ENCODE results near the gene BANF2.
"Not testable (repeated sequence)": the region's sequence is repeated elsewhere in the genome, so short reads cannot be mapped to it uniquely, and the experiment has no call there.

Gene BANF2

GRCh38 chr20:17701826-17702225 is 2.1 kb downstream of the BANF2 start:
- H3K4me1 ChIP-seq (ENCODE audit: insufficient read depth, low read length), result no peaks in the 10 kb centered on the region
- no peak overlapping the region for H3K9ac ChIP-seq (ENCODE audit: low read depth, low read length)
- H3K9me3 ChIP-seq (ENCODE audit: control insufficient read depth, insufficient read depth, low read length), result no peaks in the 10 kb centered on the region
- H3K36me3 ChIP-seq (ENCODE audit: insufficient read depth, low read length), result no peaks in the 10 kb centered on the region

GRCh38 chr20:17704589-17705317 is 5.0 kb downstream of the BANF2 start:
- Histone ChIP-seq H3K4me1 (ENCODE audit: insufficient read depth, low read length) (no peaks in the 10 kb centered on the region), H3K9me3 (ENCODE audit: control insufficient read depth, insufficient read depth, low read length) (no peaks in the 10 kb centered on the region), H3K9ac (ENCODE audit: low read depth, low read length) (no peak overlapping the region), H3K36me3 (ENCODE audit: insufficient read depth, low read length) (no peaks in the 10 kb centered on the region)

DNA sequence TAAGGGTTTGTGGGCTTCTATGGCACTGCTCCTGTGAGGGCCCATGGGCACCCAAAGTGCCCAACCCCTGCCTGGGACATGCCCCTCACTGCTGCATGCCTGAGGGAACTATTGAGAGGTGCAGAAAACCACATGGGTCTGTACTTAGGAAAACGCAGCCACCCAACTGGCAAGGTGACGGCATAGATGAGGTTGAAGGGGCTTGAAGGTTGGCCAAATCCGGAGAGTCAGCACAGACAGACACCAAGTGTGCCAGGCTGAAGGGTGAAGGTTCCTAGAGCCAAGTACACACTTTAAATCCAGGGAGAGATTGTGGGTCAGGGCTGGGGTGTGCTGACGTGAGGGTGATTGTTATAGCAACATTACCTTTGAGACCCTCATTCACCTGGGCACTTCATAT is 6.2 kb downstream of the BANF2 start:
- no peaks in the 10 kb centered on the region for H3K36me3 ChIP-seq (ENCODE audit: insufficient read depth, low read length)
- peaks cover 5% of the 10 kb centered on the region; the same call in 1 of the 2 replicates for H3K4me1 ChIP-seq (ENCODE audit: insufficient read depth, low read length)
- H3K9me3 ChIP-seq (ENCODE audit: control insufficient read depth, insufficient read depth, low read length), result no peaks in the 10 kb centered on the region
- no peak overlapping the region for H3K9ac ChIP-seq (ENCODE audit: low read depth, low read length)

GRCh38 chr20:17706632-17707031 is 6.9 kb downstream of the BANF2 start:
- peaks cover 12% of the 10 kb centered on the region; the same call in 1 of the 2 replicates for H3K4me1 ChIP-seq (ENCODE audit: insufficient read depth, low read length)
- no peaks in the 10 kb centered on the region for H3K36me3 ChIP-seq (ENCODE audit: insufficient read depth, low read length)
- H3K9ac ChIP-seq (ENCODE audit: low read depth, low read length), result no peak overlapping the region
- H3K9me3 ChIP-seq (ENCODE audit: control insufficient read depth, insufficient read depth, low read length), result no peaks in the 10 kb centered on the region

GRCh38 chr20:17707951-17708350 is 8.2 kb downstream of the BANF2 start:
- H3K9me3 ChIP-seq (ENCODE audit: control insufficient read depth, insufficient read depth, low read length); H3K36me3 ChIP-seq (ENCODE audit: insufficient read depth, low read length); H3K9ac ChIP-seq (ENCODE audit: low read depth, low read length): not testable (repeated sequence)
- H3K4me1 ChIP-seq (ENCODE audit: insufficient read depth, low read length), result peaks cover 13% of the 10 kb centered on the region; the same call in 1 of the 2 replicates

- no peak overlapping the region for H3K9ac ChIP-seq (ENCODE audit: low read depth, low read length)
These were observed 9.1 kb downstream of the BANF2 start for GRCh38 chr20:17708675-17709360.

DNA sequence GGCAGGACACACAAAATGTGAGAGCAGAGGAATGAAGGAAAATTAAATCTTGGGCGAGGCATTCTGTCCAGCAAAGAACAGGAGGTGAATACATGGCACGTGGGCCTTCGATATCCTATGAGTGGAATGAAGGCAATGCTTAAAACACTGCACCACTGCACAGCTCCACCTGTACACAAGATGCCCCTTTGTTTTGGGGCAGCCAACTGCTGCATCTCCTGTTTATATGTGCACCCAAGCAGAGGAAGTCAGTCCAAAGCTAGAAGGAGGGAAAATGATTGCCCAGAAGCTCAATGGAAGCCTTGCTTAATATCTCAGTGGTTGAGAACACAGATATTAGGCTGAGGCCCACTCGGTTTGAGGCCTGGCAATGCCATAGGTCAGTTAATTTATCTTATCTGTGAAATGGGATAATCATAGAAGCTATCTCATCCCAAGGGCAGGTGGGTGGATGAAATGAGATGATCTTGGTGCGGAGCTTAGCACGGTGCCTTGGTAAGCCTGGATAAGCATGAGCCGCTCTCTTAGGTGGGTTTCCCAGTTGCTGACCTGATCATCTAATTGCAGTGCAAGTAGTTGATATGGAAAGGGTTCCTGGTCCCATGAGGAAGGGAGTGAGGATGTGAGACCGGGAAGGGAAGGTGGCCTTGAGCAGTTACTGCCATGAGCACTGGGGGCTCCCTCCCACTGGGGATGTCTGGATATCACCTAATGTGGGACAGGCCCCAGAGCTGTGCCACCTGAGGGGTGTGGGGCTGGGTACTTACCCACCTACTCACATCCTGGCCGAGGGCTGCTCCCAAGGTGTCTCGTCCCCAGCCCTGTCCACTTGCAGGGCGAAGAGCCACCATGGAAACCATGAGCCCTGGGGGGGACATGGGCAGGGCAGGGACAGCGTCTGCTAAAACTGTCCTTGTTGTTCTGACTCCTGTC is 9.9 kb downstream of the BANF2 start:
- Histone ChIP-seq H3K4me1 (ENCODE audit: insufficient read depth, low read length) (peaks cover 13% of the 10 kb centered on the region; the same call in 1 of the 2 replicates), H3K9ac (ENCODE audit: low read depth, low read length) (no peak overlapping the region), H3K9me3 (ENCODE audit: control insufficient read depth, insufficient read depth, low read length) (no peaks in the 10 kb centered on the region), H3K36me3 (ENCODE audit: insufficient read depth, low read length) (no peaks in the 10 kb centered on the region)

More at GRCh38 chr20:17708675-17709360, 9.1 kb downstream of the BANF2 start:
- H3K36me3 ChIP-seq (ENCODE audit: insufficient read depth, low read length), result no peaks in the 10 kb centered on the region
- H3K4me1 ChIP-seq (ENCODE audit: insufficient read depth, low read length), result peaks cover 13% of the 10 kb centered on the region; the same call in 1 of the 2 replicates
- H3K9me3 ChIP-seq (ENCODE audit: control insufficient read depth, insufficient read depth, low read length), result no peaks in the 10 kb centered on the region

- Histone ChIP-seq H3K4me1 (ENCODE audit: insufficient read depth, low read length) (peaks cover 13% of the 10 kb centered on the region; the same call in 1 of the 2 replicates), H3K9me3 (ENCODE audit: control insufficient read depth, insufficient read depth, low read length) (no peaks in the 10 kb centered on the region), H3K9ac (ENCODE audit: low read depth, low read length) (no peak overlapping the region), H3K36me3 (ENCODE audit: insufficient read depth, low read length) (no peaks in the 10 kb centered on the region)
These were observed 10.9 kb downstream of the BANF2 start for GRCh38 chr20:17710379-17711266.

DNA sequence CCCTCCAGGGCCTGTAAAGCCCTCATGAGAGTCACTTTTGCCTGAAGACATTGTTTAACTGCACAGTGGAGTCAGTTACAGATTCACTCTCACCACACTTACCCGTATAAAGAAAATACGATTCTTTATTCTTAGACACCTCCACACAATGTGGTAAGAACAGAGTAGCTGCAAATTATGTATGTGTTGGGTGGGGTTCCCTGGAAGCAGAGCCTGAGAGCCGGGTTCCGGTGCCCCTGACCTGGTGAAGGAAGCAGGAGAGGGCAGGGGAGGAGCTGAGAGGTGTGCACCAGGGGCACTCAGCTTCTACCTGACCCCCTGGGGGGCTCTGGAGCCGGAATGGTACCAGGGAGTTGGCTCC is 11.5 kb downstream of the BANF2 start:
- Histone ChIP-seq H3K9ac (ENCODE audit: low read depth, low read length) (no peak overlapping the region), H3K9me3 (ENCODE audit: control insufficient read depth, insufficient read depth, low read length) (no peaks in the 10 kb centered on the region), H3K4me1 (ENCODE audit: insufficient read depth, low read length) (peaks cover 13% of the 10 kb centered on the region; the same call in 1 of the 2 replicates), H3K36me3 (ENCODE audit: insufficient read depth, low read length) (no peaks in the 10 kb centered on the region)

- Histone ChIP-seq H3K4me1 (ENCODE audit: insufficient read depth, low read length) (peaks cover 13% of the 10 kb centered on the region; the same call in 1 of the 2 replicates), H3K9ac (ENCODE audit: low read depth, low read length) (no peak overlapping the region), H3K9me3 (ENCODE audit: control insufficient read depth, insufficient read depth, low read length) (no peaks in the 10 kb centered on the region), H3K36me3 (ENCODE audit: insufficient read depth, low read length) (no peaks in the 10 kb centered on the region)
These were observed 12.4 kb downstream of the BANF2 start for GRCh38 chr20:17712201-17712600.

DNA sequence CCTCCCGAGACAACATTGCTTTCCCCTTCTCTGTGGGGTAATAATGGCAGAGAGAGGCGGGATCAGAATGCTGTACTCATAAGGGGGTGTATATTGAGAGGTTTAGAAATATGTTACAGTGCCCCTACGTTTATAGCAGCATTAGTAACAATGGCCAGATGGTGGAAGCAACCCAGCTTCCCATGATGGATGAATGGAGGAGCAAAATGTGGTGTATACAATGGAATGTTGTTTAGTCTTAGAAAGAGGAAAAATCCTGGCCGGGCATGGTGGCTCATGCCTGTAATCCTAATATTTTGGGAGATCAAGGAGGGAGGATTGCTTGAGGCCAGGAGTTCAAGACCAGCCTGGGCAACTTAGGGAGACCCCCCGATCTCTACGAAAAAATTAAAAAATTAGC is 12.9 kb downstream of the BANF2 start:
- Histone ChIP-seq H3K9ac (ENCODE audit: low read depth, low read length) (no peak overlapping the region), H3K4me1 (ENCODE audit: insufficient read depth, low read length) (peaks cover 13% of the 10 kb centered on the region; the same call in 1 of the 2 replicates), H3K36me3 (ENCODE audit: insufficient read depth, low read length) (no peaks in the 10 kb centered on the region), H3K9me3 (ENCODE audit: control insufficient read depth, insufficient read depth, low read length) (no peaks in the 10 kb centered on the region)

- no peaks in the 10 kb centered on the region for H3K36me3 ChIP-seq (ENCODE audit: insufficient read depth, low read length)
- peaks cover 13% of the 10 kb centered on the region; the same call in 1 of the 2 replicates for H3K4me1 ChIP-seq (ENCODE audit: insufficient read depth, low read length)
- H3K9me3 ChIP-seq (ENCODE audit: control insufficient read depth, insufficient read depth, low read length), result no peaks in the 10 kb centered on the region
- no peak overlapping the region for H3K9ac ChIP-seq (ENCODE audit: low read depth, low read length)
These were observed 14.8 kb downstream of the BANF2 start for GRCh38 chr20:17714597-17714996.

DNA sequence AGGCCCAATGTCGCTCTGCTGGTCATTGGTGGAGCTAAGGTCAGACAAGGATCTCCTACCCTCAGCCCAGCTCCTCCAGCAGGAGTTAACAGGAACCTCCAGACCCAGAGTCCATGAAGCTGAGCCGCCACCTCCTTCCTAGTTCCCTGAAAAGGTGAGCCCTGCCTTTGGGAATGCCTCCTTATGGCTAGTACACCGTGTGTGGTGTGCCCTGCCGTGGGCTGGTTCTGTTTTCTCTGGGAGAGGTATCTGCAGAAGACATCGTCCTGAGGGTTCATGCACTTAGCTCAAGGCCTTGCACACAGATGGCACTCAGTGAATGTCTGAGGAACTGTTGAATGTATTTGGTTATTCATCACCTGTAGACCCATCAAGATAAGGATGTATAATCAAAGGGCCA is 15.3 kb downstream of the BANF2 start:
- Histone ChIP-seq H3K9me3 (ENCODE audit: control insufficient read depth, insufficient read depth, low read length) (no peaks in the 10 kb centered on the region), H3K36me3 (ENCODE audit: insufficient read depth, low read length) (no peaks in the 10 kb centered on the region), H3K4me1 (ENCODE audit: insufficient read depth, low read length) (peaks cover 13% of the 10 kb centered on the region; the same call in 1 of the 2 replicates), H3K9ac (ENCODE audit: low read depth, low read length) (no peak overlapping the region)
